Activated naive CD4-positive, alpha-beta T cell (primary cell): ENCODE measurements around the gene HELZ2.

Experiments
- DNase-seq, 4 experiments: peaks; one replicate each; lab custom pipeline; 2025; lab: John Stamatoyannopoulos, UW

HELZ2 gene

DNA sequence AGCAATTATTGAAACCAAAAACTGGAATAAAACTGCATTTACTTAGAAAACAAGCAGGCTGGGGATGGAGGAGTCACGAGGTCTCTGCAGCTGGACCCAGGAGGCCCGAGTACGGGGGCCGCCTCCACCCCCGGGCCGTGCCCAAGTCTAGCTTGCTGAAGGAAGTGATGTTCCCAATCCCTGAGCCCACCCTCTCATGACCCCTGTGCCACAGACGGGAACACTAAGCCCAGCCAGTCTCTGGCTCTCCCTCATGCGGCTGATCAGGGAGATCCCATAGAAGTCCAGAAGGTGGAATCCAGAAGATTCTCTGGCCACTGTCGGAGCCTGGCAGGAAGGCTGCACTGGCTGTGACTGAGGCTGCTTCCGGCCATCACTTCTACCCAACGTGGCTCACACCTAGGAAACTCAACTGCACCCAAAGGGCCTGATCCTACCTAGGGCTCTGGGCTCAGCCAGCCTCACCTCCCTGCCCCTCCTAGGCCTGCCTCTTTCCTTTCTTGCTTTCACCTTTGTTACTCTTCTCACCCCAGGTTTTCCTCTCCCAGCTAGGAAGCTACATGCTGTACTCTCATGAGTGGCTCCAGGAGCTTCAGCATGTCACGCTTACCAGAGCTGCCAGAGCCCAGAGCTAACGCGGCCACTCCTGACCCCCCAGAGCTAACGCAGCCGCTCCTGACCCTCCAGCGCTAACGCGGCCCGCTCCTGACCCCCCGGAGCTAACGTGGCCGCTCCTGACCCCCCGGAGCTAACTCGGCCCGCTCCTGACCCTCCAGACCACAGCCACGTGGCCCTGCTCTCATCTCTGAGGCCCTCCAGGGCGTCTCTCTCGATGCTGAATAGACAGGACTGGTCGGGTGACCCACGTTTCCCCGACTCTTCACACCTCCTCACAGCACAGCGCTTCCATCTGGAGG lies 24.7 kb upstream of the HELZ2 start:
- DNase-seq: no peak

DNA sequence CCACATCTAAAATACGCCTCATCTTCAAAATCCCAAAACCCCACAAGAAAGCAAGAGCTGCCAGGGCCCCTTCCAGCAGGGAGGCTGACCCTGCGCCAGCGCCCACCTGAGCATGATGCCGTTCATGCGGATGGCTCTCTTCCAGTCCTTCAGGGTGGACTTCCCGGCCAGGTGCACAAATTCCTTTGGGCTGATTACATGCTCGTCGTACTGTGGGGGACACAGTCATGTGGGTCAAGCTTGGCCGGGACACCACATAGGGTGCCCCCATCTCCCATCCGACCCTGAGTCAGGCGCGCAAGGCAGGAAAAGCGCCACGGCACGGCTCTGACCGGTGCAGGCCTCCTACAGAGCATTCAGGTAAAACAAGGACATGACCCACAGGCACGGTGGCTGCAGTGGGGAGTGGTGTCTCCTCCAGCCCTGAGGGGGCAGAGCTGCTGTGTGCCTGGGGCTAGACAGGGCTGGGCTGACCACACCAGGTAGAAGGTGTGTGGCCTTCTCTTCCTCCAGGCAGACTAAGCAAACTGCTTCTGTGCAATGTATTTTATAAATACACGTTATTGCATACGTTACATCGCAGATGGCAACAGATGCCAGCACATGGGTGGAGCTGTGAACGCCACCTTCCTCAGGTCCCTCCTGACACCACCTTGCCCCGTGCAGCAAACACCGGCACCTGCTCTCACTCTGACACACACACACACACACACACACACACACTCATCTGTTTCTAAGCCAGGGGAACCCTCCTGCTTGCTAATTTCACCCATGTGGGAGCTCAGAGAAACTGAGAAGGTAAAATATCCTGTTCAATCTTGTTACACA lies 23.8 kb upstream of the HELZ2 start:
- DNase-seq: no peak

DNA sequence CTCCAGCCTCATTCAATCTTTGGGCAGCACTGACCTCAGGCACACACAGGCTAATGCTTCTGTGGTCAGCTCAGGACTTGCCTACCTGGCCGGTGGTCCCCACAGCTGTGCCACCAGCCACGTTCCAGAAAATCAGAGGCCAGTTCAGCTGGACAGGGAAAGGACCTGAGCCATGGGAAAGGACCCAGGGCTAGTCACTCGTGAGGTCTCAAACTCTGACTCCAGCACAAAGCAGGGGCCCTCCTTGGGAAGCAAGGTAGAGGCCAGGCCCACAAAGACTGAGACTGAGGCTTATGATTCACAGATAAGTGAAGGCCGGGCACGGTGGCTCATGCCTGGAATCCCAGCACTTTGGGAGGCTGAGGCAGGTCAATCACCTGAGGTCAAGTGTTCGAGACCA lies 22.4 kb upstream of the HELZ2 start:
- no peak for DNase-seq

DNA sequence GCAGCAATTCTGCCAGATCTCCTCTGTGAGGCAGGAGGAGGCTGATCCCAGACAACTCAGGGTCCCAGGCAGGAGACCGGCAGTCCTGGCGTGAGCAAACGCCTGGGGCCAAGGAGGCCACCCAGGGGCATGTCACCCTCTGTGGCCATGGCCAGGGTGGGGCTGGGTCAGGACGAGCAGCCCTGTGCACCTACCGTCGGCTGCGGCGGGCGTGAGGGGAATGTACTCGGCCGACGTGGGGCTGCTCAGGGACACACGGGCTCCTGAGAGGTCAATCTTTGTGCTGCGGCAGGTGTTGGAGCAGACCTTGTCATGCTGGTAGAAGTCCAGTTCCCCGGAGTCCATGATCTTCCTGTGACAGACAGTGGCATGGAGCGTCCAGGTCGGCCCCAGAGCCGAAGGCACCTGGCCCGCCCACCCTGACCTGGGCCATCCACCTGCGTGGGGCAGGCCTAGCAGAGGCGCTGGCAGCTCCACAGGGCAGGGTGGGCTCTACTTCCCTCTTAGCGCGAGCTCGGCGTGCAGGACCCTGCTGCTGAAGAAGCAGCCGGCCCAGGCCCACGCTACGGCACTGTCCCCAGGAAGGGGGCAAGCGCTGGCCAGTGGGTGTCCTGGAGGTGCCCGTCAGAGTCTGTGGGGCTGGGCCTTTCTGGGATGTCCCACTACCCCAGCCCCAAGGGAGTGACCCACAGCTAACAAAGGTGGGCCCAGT lies 21.5 kb upstream of the HELZ2 start:
- no peak for DNase-seq

DNA sequence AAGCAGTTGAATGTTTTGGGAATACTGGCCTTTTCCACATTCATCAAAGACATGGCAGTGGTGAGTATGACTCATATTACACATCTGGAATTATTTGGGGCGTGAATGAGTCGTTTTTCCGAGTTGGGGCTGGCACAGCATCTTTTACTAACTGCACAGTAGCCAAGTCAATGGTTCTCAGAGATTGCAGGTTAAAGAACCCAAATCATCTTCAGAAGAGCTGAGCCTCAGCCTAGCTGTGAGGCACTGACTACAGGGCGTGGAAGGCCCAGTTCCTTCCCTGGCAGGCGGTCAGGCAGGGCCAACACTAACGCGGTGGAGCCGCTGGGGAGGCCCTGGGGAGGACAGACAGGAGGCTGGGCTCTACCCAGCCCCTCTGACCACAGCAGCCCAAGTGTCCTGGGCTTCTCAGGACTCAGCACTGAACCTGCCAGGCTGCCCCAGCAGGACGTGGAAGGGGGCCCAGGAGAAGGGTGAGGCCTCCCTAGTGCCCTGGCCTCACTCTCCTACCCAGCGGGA lies 20.1 kb upstream of the HELZ2 start:
- DNase-seq: no peak

DNA sequence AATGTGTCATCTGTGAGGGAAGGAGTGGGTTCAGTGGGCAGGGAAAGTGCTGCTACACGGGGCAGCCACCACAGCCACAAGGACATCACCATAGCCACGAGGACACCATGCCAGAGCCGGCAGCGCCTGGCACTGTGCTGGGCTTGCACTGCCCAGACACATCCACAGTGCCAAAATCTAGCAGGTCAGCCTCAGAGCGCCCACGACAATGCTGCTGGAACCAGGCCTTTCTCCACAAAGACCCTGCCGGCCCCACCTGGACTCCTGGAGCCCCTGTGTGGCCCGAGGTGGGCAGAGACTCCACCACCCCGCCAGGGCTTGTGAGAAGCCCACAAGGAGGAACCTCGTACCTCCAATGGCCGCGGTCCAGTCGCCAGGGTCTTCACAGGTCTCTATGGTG lies 18.6 kb upstream of the HELZ2 start:
- DNase-seq: no peak

DNA sequence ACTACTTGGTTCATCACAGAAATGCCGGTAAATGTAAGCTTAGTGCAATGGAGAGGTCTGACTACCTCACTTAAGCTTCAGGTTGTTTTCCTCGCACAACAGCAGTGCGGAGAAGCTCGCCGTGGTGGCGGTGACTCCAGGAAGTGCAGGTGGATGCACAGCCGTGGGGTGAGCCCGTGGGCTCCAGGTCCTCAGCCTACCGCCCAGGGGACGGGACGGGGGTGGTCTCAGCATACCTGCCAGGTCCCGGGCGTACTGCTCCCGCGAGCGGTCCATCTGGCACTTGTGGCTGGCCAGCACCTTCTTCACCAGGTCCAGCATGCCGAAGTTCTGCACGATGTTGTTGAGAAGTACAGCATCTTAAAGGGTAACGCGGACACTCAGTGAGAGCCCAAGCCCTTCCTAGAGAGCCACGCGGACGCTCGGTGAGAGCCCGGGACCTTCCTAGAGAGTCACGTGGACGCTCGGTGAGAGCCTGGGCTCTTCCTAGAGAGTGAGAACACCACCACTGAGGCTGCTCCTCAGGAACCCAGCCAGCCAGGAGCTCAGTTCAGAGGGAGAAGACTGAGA lies 17.8 kb upstream of the HELZ2 start:
- DNase-seq: no peak

DNA sequence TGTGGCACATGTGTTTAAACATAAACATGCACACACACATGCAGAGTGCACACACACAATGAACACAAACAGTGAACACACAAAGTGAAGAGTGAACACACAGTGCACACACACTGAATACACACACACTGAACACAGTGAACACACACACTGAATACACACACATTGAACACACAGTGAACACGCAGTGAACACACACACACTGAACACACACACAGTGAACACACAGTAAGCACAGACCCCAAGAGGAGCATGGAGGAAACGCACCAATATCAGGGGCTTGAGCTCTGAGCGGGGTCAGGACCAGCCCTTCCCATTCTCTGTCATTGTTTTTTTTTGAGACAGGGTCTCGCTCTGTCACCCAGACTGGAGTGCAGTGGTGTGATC lies 17.1 kb upstream of the HELZ2 start:
- DNase-seq: no peak

DNA sequence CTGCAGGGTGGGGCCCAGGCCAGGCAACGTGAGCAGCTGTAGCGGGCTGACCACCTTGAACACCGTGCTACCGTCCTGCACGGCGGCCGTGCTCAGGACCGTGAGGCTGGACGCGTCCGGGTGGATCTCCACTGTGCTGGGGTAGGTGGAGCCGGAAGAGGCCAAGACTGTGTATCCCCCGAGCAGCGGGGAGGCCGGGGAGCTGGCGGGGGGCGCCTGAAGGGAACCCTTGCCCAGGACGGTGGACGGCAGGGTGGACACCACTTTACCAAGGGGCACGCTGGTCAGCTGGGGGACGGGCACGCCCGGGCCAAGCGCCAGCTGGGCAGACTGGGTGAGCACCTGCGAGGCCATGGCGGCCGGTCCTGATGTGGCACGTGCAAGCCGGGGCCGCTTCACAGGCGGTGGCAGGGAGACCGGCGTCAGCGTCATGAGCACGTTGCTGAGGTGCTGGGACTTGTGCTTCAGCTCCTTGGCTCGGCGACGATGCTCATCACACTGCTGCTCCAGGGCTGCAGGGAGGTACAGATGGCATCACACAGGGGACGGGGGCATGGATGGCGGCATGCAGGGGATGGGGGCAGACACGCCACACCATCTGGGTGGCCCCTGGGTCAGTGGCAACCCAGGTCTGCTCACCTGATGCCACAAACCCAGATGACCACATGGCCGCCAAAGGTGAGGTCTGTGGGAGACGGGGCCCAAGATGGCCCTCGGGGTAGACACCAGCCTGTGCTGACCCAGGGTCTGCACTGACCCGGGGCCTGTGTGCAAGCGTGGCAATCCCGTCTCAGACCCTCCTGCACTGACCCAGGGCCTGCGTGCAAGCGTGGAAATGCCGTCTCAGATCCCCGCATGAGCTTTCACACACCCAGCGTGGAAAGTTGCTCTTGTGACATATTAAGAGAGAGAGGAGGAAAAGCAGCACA lies 16.4 kb upstream of the HELZ2 start:
- no peak for DNase-seq

DNA sequence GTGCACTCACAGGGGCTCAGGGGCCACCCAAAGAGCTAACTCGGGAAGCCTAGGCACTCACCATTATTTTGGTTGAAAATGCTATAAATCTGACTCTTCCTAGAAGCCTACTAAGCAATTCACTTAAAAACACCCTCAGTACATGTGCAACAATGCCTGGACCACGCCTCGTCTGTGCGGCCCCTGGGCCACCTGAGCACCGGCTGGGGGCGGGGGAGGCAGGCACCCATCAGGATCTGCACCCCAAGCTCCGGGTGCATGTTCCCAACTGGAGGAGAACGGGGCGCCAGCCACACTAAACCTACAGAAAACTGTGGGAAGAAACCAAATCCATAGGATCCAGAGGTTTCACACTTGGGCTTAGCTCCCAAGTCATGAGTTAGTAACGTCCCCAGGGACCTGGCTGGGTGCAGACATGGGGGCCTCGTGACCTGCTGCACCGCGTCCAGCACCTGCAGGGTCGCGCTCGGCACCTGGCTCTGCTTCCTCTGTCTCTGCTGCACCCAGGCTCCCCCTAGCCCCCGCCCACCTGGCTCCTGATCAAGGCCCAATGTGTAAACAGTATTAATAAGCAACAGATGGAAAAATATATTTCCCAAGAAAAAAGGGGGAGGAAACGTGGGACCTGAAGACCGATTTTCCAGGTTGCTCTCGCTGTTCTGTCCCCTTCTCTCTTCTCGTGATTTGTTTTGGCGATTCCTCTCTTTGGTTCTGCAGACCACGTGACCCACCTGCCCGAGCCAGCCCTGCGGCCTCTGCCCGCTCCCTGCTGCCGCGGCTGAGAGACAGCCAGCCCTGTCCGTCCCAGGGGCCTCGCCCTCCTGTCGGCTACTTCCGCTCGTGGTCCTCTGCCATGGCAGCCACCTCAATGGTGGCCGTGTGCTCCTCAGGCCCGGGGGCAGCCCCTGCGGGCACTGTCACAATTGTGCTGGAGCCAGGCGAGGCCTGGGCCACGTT lies 15.5 kb upstream of the HELZ2 start:
- no peak for DNase-seq

DNA sequence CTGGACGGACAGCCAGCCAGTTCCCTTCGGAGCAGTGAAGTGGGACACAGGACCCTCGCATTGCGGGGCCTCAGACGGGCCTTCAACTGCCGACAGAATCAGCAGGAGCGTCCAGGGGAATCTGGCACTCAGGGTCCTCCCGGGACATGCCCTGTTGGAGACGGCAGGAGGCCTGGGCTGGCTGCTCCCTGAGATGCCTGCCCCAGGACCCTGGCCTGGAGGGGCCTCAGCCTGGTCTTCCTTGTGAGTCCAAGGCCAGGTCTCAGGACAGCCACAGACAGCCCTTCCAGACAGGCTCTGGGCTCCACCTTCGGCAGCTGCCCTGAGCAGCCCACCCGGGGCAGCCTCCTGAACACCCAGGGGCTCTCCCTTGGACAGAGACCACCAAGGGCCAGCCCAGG lies 14.6 kb upstream of the HELZ2 start:
- no peak for DNase-seq

DNA sequence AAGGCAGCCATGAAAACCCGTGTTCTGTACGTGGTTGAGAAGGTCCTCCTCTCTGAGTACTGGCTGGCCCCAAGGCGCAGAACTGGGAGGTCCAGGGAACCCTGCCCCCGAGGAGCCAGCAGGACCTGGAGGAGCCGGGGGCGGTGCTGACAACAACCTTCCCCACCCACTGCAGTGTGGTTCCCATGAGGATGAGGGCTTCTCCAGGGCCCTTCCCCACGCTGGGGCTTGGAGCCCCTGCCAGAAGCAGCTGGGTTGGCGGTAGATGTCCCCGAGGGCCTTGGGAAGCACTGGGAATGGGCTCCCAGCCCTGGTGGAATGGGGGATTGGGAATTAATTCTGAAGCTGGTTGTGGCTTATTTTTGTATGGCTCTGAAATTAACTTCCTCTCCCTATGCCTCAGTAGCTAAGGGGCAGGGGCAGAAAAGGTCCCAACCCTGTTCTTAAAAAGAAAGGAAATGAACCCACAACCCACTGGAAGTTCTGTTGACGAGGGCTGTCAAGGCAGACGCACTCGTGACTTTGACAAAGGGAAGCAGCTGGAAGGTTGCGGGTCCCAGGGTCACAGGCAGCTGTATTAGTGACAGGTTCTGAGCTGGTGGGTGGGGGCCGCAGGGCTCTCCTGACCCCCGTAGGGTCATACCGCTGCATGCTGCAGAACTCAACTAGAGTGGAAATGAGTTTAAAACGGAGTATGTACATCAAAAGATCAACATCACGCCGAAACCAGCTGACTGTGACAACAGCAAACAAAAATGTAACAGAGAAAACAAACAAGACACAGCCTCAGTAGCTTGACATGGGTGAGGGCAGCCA lies 13.9 kb upstream of the HELZ2 start:
- DNase-seq: no peak

DNA sequence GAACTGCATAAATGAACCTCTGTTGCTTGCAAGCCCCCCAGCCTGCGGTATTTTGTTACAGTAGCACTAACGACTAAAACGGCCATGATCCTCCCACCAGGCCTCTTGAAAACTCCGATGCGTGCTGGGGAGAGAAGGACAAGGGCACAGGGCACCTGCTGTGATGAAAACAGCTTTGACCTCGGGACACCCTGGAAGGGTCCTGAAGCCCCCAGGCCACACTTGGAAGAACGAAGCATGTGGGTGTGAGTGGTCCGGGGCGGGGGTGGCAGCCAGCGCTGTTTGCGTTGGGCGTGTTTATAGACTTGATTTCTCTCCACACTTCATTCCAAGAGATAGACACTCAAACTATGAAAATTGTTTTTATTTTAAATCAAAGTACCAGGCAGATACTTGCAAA lies 13.2 kb upstream of the HELZ2 start:
- DNase-seq: no peak

DNA sequence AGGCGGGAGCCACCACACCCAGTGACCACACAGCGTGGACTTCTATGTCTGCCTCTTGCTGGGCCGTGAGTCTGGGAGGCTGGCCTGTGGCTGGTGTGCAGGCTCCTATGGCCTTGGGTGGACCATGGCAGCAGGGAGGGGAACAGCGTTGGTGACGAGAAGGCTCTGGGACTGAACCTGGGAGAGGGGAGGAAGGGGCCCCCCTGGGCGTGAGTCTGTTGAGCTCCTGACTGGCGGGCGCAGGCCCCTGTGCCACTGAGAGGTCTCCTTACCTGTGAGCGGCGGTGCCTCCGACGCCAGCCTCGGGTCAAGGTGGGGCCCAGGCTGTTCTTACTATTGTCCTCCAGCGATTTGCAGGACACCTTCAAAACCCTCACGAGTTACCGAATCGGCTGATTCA lies 12.8 kb upstream of the HELZ2 start:
- DNase-seq: no peak

DNA sequence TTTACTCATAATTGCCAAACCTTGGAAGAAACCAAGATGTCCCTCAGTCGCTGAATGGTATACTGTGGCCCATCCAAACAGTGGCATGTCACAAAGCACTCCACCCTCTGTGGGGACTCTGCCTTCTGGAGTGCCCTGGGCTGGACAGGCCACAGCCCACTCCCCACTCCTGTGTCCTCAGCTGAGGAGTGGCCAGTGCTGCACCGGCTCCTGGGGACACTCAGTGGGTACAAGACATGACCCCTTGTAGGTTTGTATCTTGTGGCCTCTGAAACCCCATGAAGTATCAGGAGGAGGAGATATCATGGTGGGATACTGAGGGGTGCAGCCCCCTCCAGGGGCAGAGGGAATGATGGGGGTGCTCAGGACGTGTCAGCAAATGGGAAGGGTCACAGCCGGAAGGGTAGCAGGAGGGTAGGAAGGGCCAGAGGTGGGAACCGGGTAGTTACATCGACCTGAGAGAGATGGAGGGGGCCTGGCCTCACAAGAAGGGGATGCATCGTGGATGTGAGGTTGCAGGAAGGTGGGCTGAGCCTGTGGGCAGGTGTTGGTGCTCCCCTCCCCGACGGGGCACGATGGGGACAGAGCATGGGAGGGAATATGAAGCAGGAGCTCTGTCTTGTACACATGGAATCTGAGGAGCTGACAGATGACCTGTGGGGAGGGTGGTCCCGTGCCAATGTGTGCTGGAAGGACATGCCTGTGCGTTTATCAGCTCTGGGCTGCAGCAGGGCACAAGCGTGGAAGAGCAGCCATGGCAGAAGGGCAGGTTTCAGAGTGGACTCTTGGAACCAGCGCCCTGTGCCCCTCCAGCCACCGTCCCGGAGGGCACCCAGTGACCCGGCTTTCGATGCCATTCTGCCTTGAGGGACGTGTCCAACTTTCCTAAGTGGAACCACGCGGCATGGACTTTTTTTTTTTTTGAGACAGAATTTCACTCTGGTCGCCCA lies 11.9 kb upstream of the HELZ2 start:
- no peak for DNase-seq

DNA sequence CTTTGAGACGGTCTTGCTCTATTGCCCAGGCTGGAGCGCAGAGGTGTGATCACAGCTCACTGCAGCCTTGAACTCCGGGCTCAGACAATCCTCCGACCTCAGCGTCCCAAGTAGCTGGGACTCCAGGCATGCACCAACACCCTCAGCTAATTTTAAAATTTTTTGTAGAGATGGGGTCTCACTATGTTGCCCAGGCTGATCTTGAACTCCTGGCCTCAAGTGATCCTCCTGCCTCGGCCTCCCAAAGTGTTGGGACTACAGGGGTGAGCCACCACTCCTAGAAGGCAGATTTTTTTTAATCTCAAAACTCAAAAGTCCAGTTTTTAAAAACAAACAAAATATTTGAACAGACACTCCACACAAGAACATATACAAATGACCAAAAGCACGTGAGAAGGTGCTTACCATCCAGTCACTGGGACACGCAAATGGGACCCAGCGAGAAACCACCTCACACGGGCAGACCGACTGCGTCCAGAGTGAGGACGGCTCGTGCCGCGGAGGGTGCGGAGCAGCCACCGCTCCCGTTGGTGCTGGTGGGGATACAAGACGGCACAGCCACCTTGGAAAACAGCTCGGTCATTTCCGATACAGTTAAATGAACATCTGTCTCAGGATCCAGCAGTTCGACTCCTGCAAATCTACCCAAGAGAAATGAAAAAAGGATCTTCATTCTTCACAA lies 8.5 kb upstream of the HELZ2 start:
- DNase-seq: no peak
